Measurements from ENCODE around the gene ADGRB2.

GRCh38 chr1:31764312-31765040 lies at the start of gene ADGRB2:
- TF ChIP-seq CTCF (IDR thresholded peaks at IDR 0.05) = no peak
- TF ChIP-seq POLR2A (IDR thresholded peaks at IDR 0.05) = no peak
- TF ChIP-seq POLR2AphosphoS5 (IDR thresholded peaks at IDR 0.05) = no peak
- TF ChIP-seq EP300 (IDR thresholded peaks at IDR 0.05) = no peak

All from suprapubic skin (tissue), 4 donors.